ENCODE data around the gene PLXNA4. TPM values are rescaled to one million over a fixed set of nuclear protein-coding genes. Genes with fewer than 3 reads are reported as not detected.

PLXNA4 gene
- total RNA-seq, 1 donor from 2014 or later: 2.1 TPM

GRCh38 chr7:132387596-132387995 is 188.7 kb downstream of the PLXNA4 start:
- Histone ChIP-seq H3K36me3 (ENCODE audit: control insufficient read depth in 3 of 3, insufficient read depth in 3 of 3, low read length in 3 of 3) (no peaks in the 10 kb centered on the region), H3K4me3 (ENCODE audit: low read length in 3 of 3) (no peak overlapping the region), H3K9me3 (ENCODE audit: control insufficient read depth in 3 of 3, low read length in 3 of 3) (no peaks in the 10 kb centered on the region), H3K4me1 (ENCODE audit: control insufficient read depth in 3 of 3, insufficient read depth in 3 of 3, low read length in 3 of 3) (peaks cover 10 to 26% (median 14%) of the 10 kb centered on the region in 3 donors), H3K9ac (ENCODE audit: low read depth in 1 of 3, low read length in 3 of 3) (no peak overlapping the region), H3K27me3 (ENCODE audit: control insufficient read depth in 3 of 3, insufficient read depth in 3 of 3, low read length in 3 of 3) (peaks cover 0 to 6% (median 3%) of the 10 kb centered on the region in 3 donors), H3K27ac (ENCODE audit: low read depth, low read length) (no peak overlapping the region)

- Histone ChIP-seq H3K27ac (ENCODE audit: low read depth, low read length) (peak overlapping the region; percentile 46), H3K27me3 (ENCODE audit: control insufficient read depth in 3 of 3, insufficient read depth in 3 of 3, low read length in 3 of 3) (peaks cover 0 to 9% (median 3%) of the 10 kb centered on the region in 3 donors), H3K4me3 (ENCODE audit: low read length in 3 of 3) (peak overlapping the region; percentile 43 to 58 (median 48)), H3K36me3 (ENCODE audit: control insufficient read depth in 3 of 3, insufficient read depth in 3 of 3, low read length in 3 of 3) (no peaks in the 10 kb centered on the region), H3K9me3 (ENCODE audit: control insufficient read depth in 3 of 3, low read length in 3 of 3) (no peaks in the 10 kb centered on the region), H3K9ac (ENCODE audit: low read depth in 1 of 3, low read length in 3 of 3) (peak overlapping the region in 2 of 3 donors; percentile 21 to 60), H3K4me1 (ENCODE audit: control insufficient read depth in 3 of 3, insufficient read depth in 3 of 3, low read length in 3 of 3) (peaks cover 10 to 26% (median 14%) of the 10 kb centered on the region in 3 donors)
Observed at GRCh38 chr7:132386201-132386681, 190.0 kb downstream of the PLXNA4 start.

GRCh38 chr7:132383962-132384361 is 192.3 kb downstream of the PLXNA4 start:
- Histone ChIP-seq H3K36me3 (ENCODE audit: control insufficient read depth in 3 of 3, insufficient read depth in 3 of 3, low read length in 3 of 3) (no peaks in the 10 kb centered on the region), H3K9ac (ENCODE audit: low read depth in 1 of 3, low read length in 3 of 3) (no peak overlapping the region), H3K27me3 (ENCODE audit: control insufficient read depth in 3 of 3, insufficient read depth in 3 of 3, low read length in 3 of 3) (peaks cover 0 to 14% (median 3%) of the 10 kb centered on the region in 3 donors), H3K27ac (ENCODE audit: low read depth, low read length) (no peak overlapping the region), H3K4me3 (ENCODE audit: low read length in 3 of 3) (no peak overlapping the region), H3K4me1 (ENCODE audit: control insufficient read depth in 3 of 3, insufficient read depth in 3 of 3, low read length in 3 of 3) (peaks cover 12 to 26% (median 14%) of the 10 kb centered on the region in 3 donors), H3K9me3 (ENCODE audit: control insufficient read depth in 3 of 3, low read length in 3 of 3) (no peaks in the 10 kb centered on the region)

GRCh38 chr7:132381742-132382472 is 194.4 kb downstream of the PLXNA4 start:
- no peak overlapping the region for H3K9ac ChIP-seq (ENCODE audit: low read depth in 1 of 3, low read length in 3 of 3)
- H3K36me3 ChIP-seq (ENCODE audit: control insufficient read depth in 3 of 3, insufficient read depth in 3 of 3, low read length in 3 of 3): no peaks in the 10 kb centered on the region
- peaks cover 12 to 16% (median 14%) of the 10 kb centered on the region in 3 donors for H3K4me1 ChIP-seq (ENCODE audit: control insufficient read depth in 3 of 3, insufficient read depth in 3 of 3, low read length in 3 of 3)
- H3K27ac ChIP-seq (ENCODE audit: low read depth, low read length): no peak overlapping the region
- H3K4me3 ChIP-seq (ENCODE audit: low read length in 3 of 3): no peak overlapping the region
- H3K9me3 ChIP-seq (ENCODE audit: control insufficient read depth in 3 of 3, low read length in 3 of 3): no peaks in the 10 kb centered on the region
- H3K27me3 ChIP-seq (ENCODE audit: control insufficient read depth in 3 of 3, insufficient read depth in 3 of 3, low read length in 3 of 3): peaks cover 0 to 8% (median 0%) of the 10 kb centered on the region in 3 donors

GRCh38 chr7:132380059-132380458 is 196.2 kb downstream of the PLXNA4 start:
- no peak overlapping the region for H3K9ac ChIP-seq (ENCODE audit: low read depth in 1 of 3, low read length in 3 of 3)
- H3K27ac ChIP-seq (ENCODE audit: low read depth, low read length): no peak overlapping the region
- H3K27me3 ChIP-seq (ENCODE audit: control insufficient read depth in 3 of 3, insufficient read depth in 3 of 3, low read length in 3 of 3): peaks cover 0 to 8% (median 0%) of the 10 kb centered on the region in 3 donors
- no peaks in the 10 kb centered on the region for H3K9me3 ChIP-seq (ENCODE audit: control insufficient read depth in 3 of 3, low read length in 3 of 3)
- no peaks in the 10 kb centered on the region for H3K36me3 ChIP-seq (ENCODE audit: control insufficient read depth in 3 of 3, insufficient read depth in 3 of 3, low read length in 3 of 3)
- H3K4me3 ChIP-seq (ENCODE audit: low read length in 3 of 3): no peak overlapping the region
- H3K4me1 ChIP-seq (ENCODE audit: control insufficient read depth in 3 of 3, insufficient read depth in 3 of 3, low read length in 3 of 3): peaks cover 0 to 2% (median 0%) of the 10 kb centered on the region in 3 donors

GRCh38 chr7:132379292-132379691 is 197.0 kb downstream of the PLXNA4 start:
- H3K27me3 ChIP-seq (ENCODE audit: control insufficient read depth in 3 of 3, insufficient read depth in 3 of 3, low read length in 3 of 3): peaks cover 0 to 8% (median 0%) of the 10 kb centered on the region in 3 donors
- no peak overlapping the region for H3K9ac ChIP-seq (ENCODE audit: low read depth in 1 of 3, low read length in 3 of 3)
- H3K36me3 ChIP-seq (ENCODE audit: control insufficient read depth in 3 of 3, insufficient read depth in 3 of 3, low read length in 3 of 3): no peaks in the 10 kb centered on the region
- H3K4me1 ChIP-seq (ENCODE audit: control insufficient read depth in 3 of 3, insufficient read depth in 3 of 3, low read length in 3 of 3): peaks cover 0 to 2% (median 0%) of the 10 kb centered on the region in 3 donors
- no peak overlapping the region for H3K4me3 ChIP-seq (ENCODE audit: low read length in 3 of 3)
- H3K9me3 ChIP-seq (ENCODE audit: control insufficient read depth in 3 of 3, low read length in 3 of 3): no peaks in the 10 kb centered on the region
- no peak overlapping the region for H3K27ac ChIP-seq (ENCODE audit: low read depth, low read length)

- Histone ChIP-seq H3K36me3 (ENCODE audit: control insufficient read depth in 3 of 3, insufficient read depth in 3 of 3, low read length in 3 of 3) (no peaks in the 10 kb centered on the region), H3K4me3 (ENCODE audit: low read length in 3 of 3) (no peak overlapping the region), H3K9me3 (ENCODE audit: control insufficient read depth in 3 of 3, low read length in 3 of 3) (no peaks in the 10 kb centered on the region), H3K27me3 (ENCODE audit: control insufficient read depth in 3 of 3, insufficient read depth in 3 of 3, low read length in 3 of 3) (peaks cover 0 to 8% (median 0%) of the 10 kb centered on the region in 3 donors), H3K27ac (ENCODE audit: low read depth, low read length) (no peak overlapping the region), H3K9ac (ENCODE audit: low read depth in 1 of 3, low read length in 3 of 3) (no peak overlapping the region), H3K4me1 (ENCODE audit: control insufficient read depth in 3 of 3, insufficient read depth in 3 of 3, low read length in 3 of 3) (peaks cover 0 to 2% (median 0%) of the 10 kb centered on the region in 3 donors)
Observed at GRCh38 chr7:132377703-132378584, 198.3 kb downstream of the PLXNA4 start.

- peaks cover 0 to 2% (median 0%) of the 10 kb centered on the region in 3 donors for H3K4me1 ChIP-seq (ENCODE audit: control insufficient read depth in 3 of 3, insufficient read depth in 3 of 3, low read length in 3 of 3)
- H3K9ac ChIP-seq (ENCODE audit: low read depth in 1 of 3, low read length in 3 of 3): no peak overlapping the region
- H3K36me3 ChIP-seq (ENCODE audit: control insufficient read depth in 3 of 3, insufficient read depth in 3 of 3, low read length in 3 of 3): no peaks in the 10 kb centered on the region
- no peak overlapping the region for H3K27ac ChIP-seq (ENCODE audit: low read depth, low read length)
- H3K27me3 ChIP-seq (ENCODE audit: control insufficient read depth in 3 of 3, insufficient read depth in 3 of 3, low read length in 3 of 3): peaks cover 0 to 8% (median 0%) of the 10 kb centered on the region in 3 donors
- H3K9me3 ChIP-seq (ENCODE audit: control insufficient read depth in 3 of 3, low read length in 3 of 3): no peaks in the 10 kb centered on the region
- no peak overlapping the region for H3K4me3 ChIP-seq (ENCODE audit: low read length in 3 of 3)
Observed at GRCh38 chr7:132377015-132377414, 199.3 kb downstream of the PLXNA4 start.

- H3K9ac ChIP-seq (ENCODE audit: low read depth in 1 of 3, low read length in 3 of 3): no peak overlapping the region
- H3K27ac ChIP-seq (ENCODE audit: low read depth, low read length): no peak overlapping the region
- no peak overlapping the region for H3K4me3 ChIP-seq (ENCODE audit: low read length in 3 of 3)
- H3K27me3 ChIP-seq (ENCODE audit: control insufficient read depth in 3 of 3, insufficient read depth in 3 of 3, low read length in 3 of 3): peaks cover 0 to 5% (median 0%) of the 10 kb centered on the region in 3 donors
- peaks cover 0 to 2% (median 0%) of the 10 kb centered on the region in 3 donors for H3K4me1 ChIP-seq (ENCODE audit: control insufficient read depth in 3 of 3, insufficient read depth in 3 of 3, low read length in 3 of 3)
- H3K36me3 ChIP-seq (ENCODE audit: control insufficient read depth in 3 of 3, insufficient read depth in 3 of 3, low read length in 3 of 3): no peaks in the 10 kb centered on the region
- H3K9me3 ChIP-seq (ENCODE audit: control insufficient read depth in 3 of 3, low read length in 3 of 3): no peaks in the 10 kb centered on the region
Observed at GRCh38 chr7:132376361-132377013, 199.8 kb downstream of the PLXNA4 start.

All from skeletal muscle tissue (tissue), 4 donors.